Measurements from ENCODE around the gene ATG16L1. TPM values are rescaled to one million over a fixed set of nuclear protein-coding genes. Genes with fewer than 3 reads are reported as not detected.

The ATG16L1 gene
- total RNA-seq, 1 experiment from 2014 or later, result 42.0 TPM

DNA sequence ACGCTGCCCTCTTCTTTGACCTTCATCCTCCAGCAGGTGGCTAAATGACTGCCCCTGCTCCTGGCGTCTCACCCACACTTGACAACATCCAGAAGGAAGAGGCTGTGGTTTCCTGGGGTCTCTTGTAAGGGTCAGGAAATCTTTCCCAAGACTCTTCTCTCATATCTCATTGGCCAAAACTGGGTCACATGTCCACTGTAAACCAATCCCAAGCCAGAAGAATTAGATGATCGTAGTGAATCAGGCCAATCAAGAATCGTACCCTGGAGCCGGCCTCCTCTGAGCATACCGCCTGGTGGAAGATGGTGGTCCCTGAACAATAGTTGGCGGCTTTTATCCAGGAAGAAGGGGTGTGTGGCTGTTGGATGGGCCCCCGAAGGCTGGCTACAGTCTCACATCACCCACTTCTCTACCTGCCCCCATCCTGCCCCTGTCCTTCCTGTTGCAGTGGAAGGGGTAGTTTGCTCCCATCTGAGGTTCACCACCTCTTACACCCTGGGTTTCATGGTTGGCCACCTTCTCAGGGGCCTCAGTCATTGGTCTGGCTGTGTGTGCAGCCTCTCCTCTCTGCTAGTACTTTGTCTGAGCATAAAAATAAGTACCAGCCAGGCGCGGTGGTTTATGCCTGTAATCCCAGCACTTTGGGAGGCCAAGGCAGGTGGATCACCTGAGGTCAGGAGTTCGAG, 59.9 kb downstream of the ATG16L1 start:
- H3K4me3 Mint-ChIP-seq, result no peak overlapping the region
- no CpG with 5 or more reads among the region's 11 CpGs for WGBS (ENCODE audit: extremely low coverage, insufficient read length, low lambda C conversion rate)
- H3K4me2 ChIP-seq (ENCODE audit: insufficient read depth, insufficient read length, low read length), result no peak overlapping the region

More for the DNA sequence above, 59.9 kb downstream of the ATG16L1 start:
- Histone ChIP-seq H4K20me1 (ENCODE audit: control insufficient read depth, insufficient read depth, insufficient read length) (no peaks in the 10 kb centered on the region), H4K8ac (replicated peaks; ENCODE audit: insufficient read length, low read depth, low read length) (no peak overlapping the region), H4K91ac (ENCODE audit: insufficient read length, low read depth, low read length) (no peak overlapping the region), H2AFZ (ENCODE audit: low read length) (no peak overlapping the region), H3K4ac (ENCODE audit: low read depth, low read length) (no peak overlapping the region), H3K9me3 (ENCODE audit: control insufficient read depth, low read depth, low read length) (no peaks in the 10 kb centered on the region), H2AK5ac (ENCODE audit: insufficient read length, low read length) (no peak overlapping the region), H2BK20ac (ENCODE audit: low read depth, low read length, poor library complexity, severe bottlenecking) (no peak overlapping the region), H3K23ac (ENCODE audit: insufficient read length, low read depth, low read length) (no peak overlapping the region), H3K56ac (ENCODE audit: insufficient read length, low read depth, low read length) (no peak overlapping the region), H3K79me2 (ENCODE audit: insufficient read depth, low read length) (no peaks in the 10 kb centered on the region), H3K9ac (ENCODE audit: extremely low read depth, insufficient read length, low read length) (no peak overlapping the region), H2BK12ac (ENCODE audit: insufficient read length, low read depth, low read length) (no peak overlapping the region), H3K4me1 (ENCODE audit: insufficient read depth, low read length) (no peaks in the 10 kb centered on the region), H3K27ac (ENCODE audit: insufficient read length, low read depth, low read length) (no peak overlapping the region), H2BK15ac (ENCODE audit: low read depth, low read length) (no peak overlapping the region), H3K23me2 (ENCODE audit: insufficient read length, low read depth, low read length, poor library complexity, severe bottlenecking) (no peaks in the 10 kb centered on the region), H3K79me1 (ENCODE audit: insufficient read depth, low read depth, low read length, poor library complexity, severe bottlenecking) (no peaks in the 10 kb centered on the region), H2BK5ac (ENCODE audit: insufficient read length, low read length) (no peak overlapping the region), H2BK120ac (ENCODE audit: low read depth, low read length, poor library complexity, severe bottlenecking) (no peak overlapping the region), H3K14ac (ENCODE audit: insufficient read depth, low read length) (no peak overlapping the region; the same call in 1 of the 2 replicates), H4K5ac (ENCODE audit: insufficient read length, low read depth, low read length) (no peak overlapping the region), H3T11ph (ENCODE audit: low read length) (no peak overlapping the region), H3K18ac (ENCODE audit: insufficient read length, low read depth, low read length) (no peak overlapping the region), H3K27me3 (ENCODE audit: insufficient read depth, low read length) (no peaks in the 10 kb centered on the region)
- Mint-ChIP-seq H3K27me3 (ENCODE audit: low read depth) (peaks cover 22% of the 10 kb centered on the region), H3K27ac (no peak overlapping the region), H3K4me1 (0 out of 4 replicates have a peak, but pooled peaks cover 0 to 3% of the 10 kb centered on the region in 2 experiments), H3K9me3 (no peaks in the 10 kb centered on the region; a peak in 1 of 5 replicates), H3K36me3 (ENCODE audit: insufficient read depth in 1 of 3, low read depth in 3 of 3) (no peaks in the 10 kb centered on the region)
- TF ChIP-seq, protein P1, sequence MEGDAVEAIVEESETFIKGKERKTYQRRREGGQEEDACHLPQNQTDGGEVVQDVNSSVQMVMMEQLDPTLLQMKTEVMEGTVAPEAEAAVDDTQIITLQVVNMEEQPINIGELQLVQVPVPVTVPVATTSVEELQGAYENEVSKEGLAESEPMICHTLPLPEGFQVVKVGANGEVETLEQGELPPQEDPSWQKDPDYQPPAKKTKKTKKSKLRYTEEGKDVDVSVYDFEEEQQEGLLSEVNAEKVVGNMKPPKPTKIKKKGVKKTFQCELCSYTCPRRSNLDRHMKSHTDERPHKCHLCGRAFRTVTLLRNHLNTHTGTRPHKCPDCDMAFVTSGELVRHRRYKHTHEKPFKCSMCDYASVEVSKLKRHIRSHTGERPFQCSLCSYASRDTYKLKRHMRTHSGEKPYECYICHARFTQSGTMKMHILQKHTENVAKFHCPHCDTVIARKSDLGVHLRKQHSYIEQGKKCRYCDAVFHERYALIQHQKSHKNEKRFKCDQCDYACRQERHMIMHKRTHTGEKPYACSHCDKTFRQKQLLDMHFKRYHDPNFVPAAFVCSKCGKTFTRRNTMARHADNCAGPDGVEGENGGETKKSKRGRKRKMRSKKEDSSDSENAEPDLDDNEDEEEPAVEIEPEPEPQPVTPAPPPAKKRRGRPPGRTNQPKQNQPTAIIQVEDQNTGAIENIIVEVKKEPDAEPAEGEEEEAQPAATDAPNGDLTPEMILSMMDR (conservative IDR thresholded peaks at IDR 0.05), result peak; percentile 19; the same call in 1 of the 3 replicates
- DNase-seq, result no peak

Data from H9 (cell line).